Stimulated activated CD4-positive, alpha-beta T cell treated with anti-CD3 and anti-CD28 coated beads, TNF-alpha, amount 100 ng/mL, for 48 hours (primary cell): ENCODE results near the gene ALG10.
"Not testable (repeated sequence)": the region's sequence is repeated elsewhere in the genome, so short reads cannot be mapped to it uniquely, and the experiment has no call there.

ENCODE experiments used
- DNase-seq, 3 donors: peaks; one replicate each; pipeline ENCODE4 v3.0.0-alpha.2; 2020; ENCODE audit warnings: low read depth in 3 of 3

ALG10 gene

GRCh38 chr12:34022079-34022830 is at the start of gene ALG10:
TSS of gene ALG10 (plus strand) at chr12:34022496. CDS start at chr12:34022600, 104 bp downstream.
- peak; percentile 84 to 94 (median 86) for DNase-seq

- not testable (repeated sequence) for DNase-seq
Measured at GRCh38 chr12:33972884-33973283, 49.4 kb upstream of the ALG10 start.

- no peak for DNase-seq
Measured at GRCh38 chr12:33977887-33978286, 44.4 kb upstream of the ALG10 start.

- DNase-seq, result no peak
Measured at GRCh38 chr12:33988197-33988805, 34.0 kb upstream of the ALG10 start.

GRCh38 chr12:33988913-33989312 is 33.4 kb upstream of the ALG10 start:
- DNase-seq, result no peak

- no peak for DNase-seq
Measured at GRCh38 chr12:33994857-33995808, 27.2 kb upstream of the ALG10 start.

GRCh38 chr12:34008835-34009234 is 13.5 kb upstream of the ALG10 start:
- not testable (repeated sequence) for DNase-seq

GRCh38 chr12:34016361-34016760 is 5.9 kb upstream of the ALG10 start:
- no peak for DNase-seq

- no peak for DNase-seq
Measured at GRCh38 chr12:34021071-34021470, 1.2 kb upstream of the ALG10 start.

GRCh38 chr12:34027661-34028060 is 5.4 kb downstream of the ALG10 start:
- not testable (repeated sequence) for DNase-seq

- DNase-seq, result no peak
Measured at GRCh38 chr12:34030591-34030990, 8.3 kb downstream of the ALG10 start.

- DNase-seq, result no peak
Measured at GRCh38 chr12:34033628-34034296, 11.5 kb downstream of the ALG10 start.

- not testable (repeated sequence) for DNase-seq
Measured at GRCh38 chr12:34038357-34038756, 16.1 kb downstream of the ALG10 start.

GRCh38 chr12:34046570-34046969 is 24.3 kb downstream of the ALG10 start:
- DNase-seq, result no peak

GRCh38 chr12:34047855-34048254 is 25.6 kb downstream of the ALG10 start:
- DNase-seq, result not testable (repeated sequence)

GRCh38 chr12:34048714-34049113 is 26.4 kb downstream of the ALG10 start:
- DNase-seq, result no peak

- no peak for DNase-seq
Measured at GRCh38 chr12:34051486-34051885, 29.2 kb downstream of the ALG10 start.

GRCh38 chr12:34054938-34055337 is 32.6 kb downstream of the ALG10 start:
- no peak for DNase-seq
